HAP-1 (cell line): ENCODE data around the gene S1PR4.
A peak's percentile ranks its signal among the peaks of the same experiment; 100 is the strongest.
"Not testable (repeated sequence)": the region's sequence is repeated elsewhere in the genome, so short reads cannot be mapped to it uniquely, and the experiment has no call there.

Experiments used
- DNase-seq, 2 experiments: peaks; one replicate each; pipeline ENCODE4 v3.0.0-alpha.2; 2016 to 2020; ENCODE audit warnings: low spot score in 2 of 2
- H3K27me3 ChIP-seq: fragments of 250-450 bp; sonication (Bioruptor Pico); 2 replicates; pipeline ENCODE4 v1.5.1; 2020; ENCODE audit warnings: low read depth, mild to moderate bottlenecking, moderate library complexity
- H3K36me3 ChIP-seq: fragments of 250-450 bp; sonication (Bioruptor Pico); replicated peaks from 2 replicates; pipeline ENCODE4 v1.5.1; 2020; ENCODE audit warnings: mild to moderate bottlenecking
- H3K4me1 ChIP-seq: fragments of 250-450 bp; sonication (Bioruptor Pico); 2 replicates; pipeline ENCODE4 v1.5.1; 2020; ENCODE audit warnings: mild to moderate bottlenecking
- H3K4me3 ChIP-seq: fragments of 250-450 bp; sonication (Bioruptor Pico); 2 replicates; pipeline ENCODE4 v1.5.1; 2020; ENCODE audit warnings: mild to moderate bottlenecking, moderate library complexity
- H3K9me3 ChIP-seq: fragments of 250-450 bp; sonication (Bioruptor Pico); 2 replicates; pipeline ENCODE4 v1.5.1; 2020; ENCODE audit warnings: mild to moderate bottlenecking, moderate library complexity
- in situ Hi-C: fragments of 300-500 bp; cut with MboI; formaldehyde crosslinking; loops from 3 replicates; pipeline ENCODE4 v1.14.3; 2020; ENCODE audit warnings: low sequenced_read_pairs, inconsistent platforms, mixed read lengths

S1PR4 gene

DNA sequence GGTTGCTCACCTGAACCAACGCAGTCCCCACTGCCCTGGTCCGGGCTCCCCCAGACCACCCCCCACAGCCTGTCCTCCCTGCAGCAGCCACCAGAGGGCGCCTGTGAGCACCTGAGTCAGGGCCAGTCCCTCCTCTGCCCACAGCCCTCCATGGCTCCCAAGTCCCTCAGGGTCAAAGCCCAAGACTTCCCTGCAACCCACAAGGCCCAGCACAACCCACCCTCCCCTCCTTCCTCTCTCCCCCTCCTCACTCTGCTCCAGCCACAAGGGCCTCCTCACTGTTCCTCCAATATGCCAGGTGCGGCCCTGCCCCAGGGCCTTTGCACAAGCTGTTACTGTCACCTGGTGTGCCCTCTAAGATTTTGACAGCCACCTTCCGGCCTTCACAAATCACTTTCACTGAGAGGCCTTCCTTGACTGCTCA is 31.9 kb upstream of the S1PR4 start:
- DNase-seq: peak in 1 of 2 experiments; percentile 81
- Histone ChIP-seq H3K4me3 (no peak overlapping the region), H3K4me1 (no peaks in the 10 kb centered on the region), H3K27me3 (no peaks in the 10 kb centered on the region), H3K36me3 (no peaks in the 10 kb centered on the region), H3K9me3 (no peaks in the 10 kb centered on the region)
- in situ Hi-C loops: no loop called here

DNA sequence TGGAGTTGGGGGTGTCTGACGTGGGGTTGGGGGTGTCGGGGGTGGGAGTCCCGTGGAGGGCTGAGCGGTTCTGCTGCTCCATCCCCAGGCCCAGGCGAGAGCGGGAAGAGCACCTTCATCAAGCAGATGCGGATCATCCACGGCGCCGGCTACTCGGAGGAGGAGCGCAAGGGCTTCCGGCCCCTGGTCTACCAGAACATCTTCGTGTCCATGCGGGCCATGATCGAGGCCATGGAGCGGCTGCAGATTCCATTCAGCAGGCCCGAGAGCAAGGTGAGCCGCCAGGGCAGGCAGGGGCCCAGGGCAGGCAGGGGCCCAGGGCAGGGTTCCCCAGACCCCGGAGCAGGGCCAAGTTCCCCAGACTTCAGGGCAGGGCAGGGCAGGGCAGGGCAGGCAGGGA is 30.1 kb upstream of the S1PR4 start:
- no peaks in the 10 kb centered on the region for H3K4me1 ChIP-seq
- in situ Hi-C loops: no loop called here
- H3K36me3 ChIP-seq: no peaks in the 10 kb centered on the region
- H3K9me3 ChIP-seq: no peaks in the 10 kb centered on the region
- no peak for DNase-seq
- H3K4me3 ChIP-seq: no peak overlapping the region
- no peaks in the 10 kb centered on the region for H3K27me3 ChIP-seq

DNA sequence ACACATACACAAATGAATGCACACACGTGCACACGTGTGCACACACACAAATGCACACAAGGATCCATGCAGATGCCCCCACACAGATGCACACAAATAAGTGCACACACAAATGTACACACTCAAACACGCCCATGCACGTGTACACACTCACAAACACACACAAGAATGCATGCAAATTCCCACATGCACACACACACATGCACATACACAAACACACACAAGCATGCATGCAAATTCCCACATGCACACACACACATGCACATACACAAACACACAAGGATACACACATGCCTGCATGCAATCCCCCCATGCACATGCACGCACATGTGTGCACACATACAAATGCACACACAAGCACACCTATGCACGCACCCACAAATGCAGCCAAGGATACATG is 29.5 kb upstream of the S1PR4 start:
- Histone ChIP-seq H3K36me3 (no peaks in the 10 kb centered on the region), H3K4me1 (no peaks in the 10 kb centered on the region), H3K4me3 (no peak overlapping the region), H3K27me3 (no peaks in the 10 kb centered on the region), H3K9me3 (no peaks in the 10 kb centered on the region)
- no peak for DNase-seq
- in situ Hi-C loops: no loop called here

DNA sequence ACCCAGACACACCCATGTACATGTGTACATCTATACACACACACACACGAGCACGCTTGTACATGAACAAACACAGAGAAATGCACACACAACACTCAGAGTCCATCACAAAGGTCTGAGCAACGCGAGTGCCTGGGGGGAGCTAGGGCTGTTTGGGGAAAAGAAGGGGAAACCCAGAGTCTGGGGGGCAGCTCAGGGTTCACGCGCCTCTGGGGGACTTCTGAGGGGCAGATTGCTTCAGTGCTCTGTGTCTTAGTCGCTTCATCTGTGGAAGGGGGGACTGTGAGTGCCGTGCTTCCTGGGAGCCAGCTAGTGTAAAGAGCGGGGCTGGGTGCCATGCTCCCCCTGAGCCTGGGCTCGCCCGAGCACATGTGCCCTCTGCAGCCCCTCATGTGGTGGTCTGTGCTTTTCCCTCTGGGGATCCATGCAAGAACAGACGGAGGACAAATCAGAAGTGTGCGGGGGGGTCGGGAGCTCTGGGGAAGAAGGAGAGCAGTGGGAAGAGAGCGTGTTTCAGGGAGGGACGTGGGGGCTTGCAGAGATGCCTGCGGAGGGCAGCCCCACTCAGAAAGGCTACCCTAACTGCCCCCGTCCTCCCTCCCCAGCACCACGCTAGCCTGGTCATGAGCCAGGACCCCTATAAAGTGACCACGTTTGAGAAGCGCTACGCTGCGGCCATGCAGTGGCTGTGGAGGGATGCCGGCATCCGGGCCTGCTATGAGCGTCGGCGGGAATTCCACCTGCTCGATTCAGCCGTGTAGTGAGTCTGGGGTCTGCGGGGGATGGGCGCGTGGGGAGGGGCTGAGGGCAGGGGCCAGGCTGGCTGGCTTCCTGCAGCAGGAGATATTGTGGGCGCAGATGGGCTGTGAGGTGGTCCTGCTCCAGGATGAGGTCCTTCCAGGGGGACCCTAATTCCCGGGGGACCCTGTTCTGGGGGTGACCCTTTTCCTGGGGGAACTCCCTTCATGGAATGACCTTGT is 28.8 kb upstream of the S1PR4 start:
- Histone ChIP-seq H3K4me1 (no peaks in the 10 kb centered on the region), H3K27me3 (no peaks in the 10 kb centered on the region), H3K9me3 (no peaks in the 10 kb centered on the region), H3K4me3 (no peak overlapping the region), H3K36me3 (no peaks in the 10 kb centered on the region)
- no peak for DNase-seq
- in situ Hi-C loops: no loop called here

DNA sequence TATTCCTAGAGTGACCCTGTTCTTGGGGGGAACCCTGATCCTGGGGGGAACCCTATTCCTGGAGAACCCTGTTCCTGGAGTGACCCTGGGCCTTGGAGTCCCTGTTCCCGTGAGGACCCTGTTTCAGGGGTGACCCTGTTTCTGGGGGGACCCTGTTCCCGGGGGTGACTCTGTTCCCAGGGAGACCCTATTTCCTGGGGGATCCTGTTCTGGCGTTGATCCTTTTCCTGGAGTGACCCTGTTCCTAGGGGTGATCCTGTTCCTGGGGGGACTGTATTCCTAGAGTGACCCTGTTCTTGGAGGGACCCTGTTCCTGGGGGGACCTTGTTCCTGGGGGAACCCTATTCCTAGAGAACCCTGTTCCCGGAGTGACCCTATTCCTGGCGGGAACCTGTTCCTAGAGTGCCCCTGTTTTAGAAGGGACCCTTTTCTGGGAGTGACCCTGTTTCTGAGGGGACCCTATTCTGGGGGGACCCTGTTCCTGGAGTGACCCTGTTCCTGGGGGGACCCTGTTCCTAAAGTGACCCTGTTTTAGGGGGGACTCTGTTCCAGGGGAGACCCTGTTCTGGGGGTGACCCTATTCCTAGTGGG is 27.7 kb upstream of the S1PR4 start:
- no peak for DNase-seq
- no peaks in the 10 kb centered on the region for H3K36me3 ChIP-seq
- in situ Hi-C loops: no loop called here
- no peak overlapping the region for H3K4me3 ChIP-seq
- H3K4me1 ChIP-seq: no peaks in the 10 kb centered on the region
- H3K27me3 ChIP-seq: no peaks in the 10 kb centered on the region
- no peaks in the 10 kb centered on the region for H3K9me3 ChIP-seq

DNA sequence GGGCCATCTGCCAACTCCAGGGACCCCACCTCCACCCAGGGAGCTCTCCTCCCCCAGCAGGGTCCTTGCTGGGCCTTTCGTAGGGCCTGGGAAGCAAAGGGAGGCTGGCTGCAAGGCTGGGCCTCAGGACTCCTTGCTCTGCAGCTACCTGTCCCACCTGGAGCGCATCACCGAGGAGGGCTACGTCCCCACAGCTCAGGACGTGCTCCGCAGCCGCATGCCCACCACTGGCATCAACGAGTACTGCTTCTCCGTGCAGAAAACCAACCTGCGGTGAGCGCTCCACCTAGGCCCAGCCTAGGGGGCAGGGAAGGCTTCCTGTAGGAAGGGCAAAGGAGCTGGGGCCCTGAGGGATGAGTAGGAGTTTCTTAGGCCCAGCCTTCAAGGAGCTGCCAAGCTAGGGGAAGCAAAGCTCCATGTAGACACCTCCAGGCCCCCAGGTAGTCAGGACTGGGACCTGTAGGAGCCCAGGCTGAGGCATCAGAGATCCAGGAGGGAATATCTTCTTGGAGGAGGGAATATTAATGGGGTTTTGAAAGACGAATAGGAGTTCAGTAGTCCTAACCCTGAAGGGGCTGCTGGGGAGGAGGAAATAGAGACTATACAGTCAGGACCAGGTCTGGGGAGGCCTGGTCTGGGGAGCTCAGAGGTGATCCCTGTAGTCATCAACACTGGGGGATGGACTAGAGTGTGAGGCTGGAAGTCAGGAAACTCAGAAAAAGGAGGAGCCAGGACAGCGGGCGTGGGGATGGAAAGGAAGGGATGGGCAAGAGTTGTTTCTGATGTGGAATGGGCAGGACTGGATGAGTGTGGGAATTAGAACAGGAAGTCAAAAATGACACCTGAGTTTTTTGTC is 26.8 kb upstream of the S1PR4 start:
- in situ Hi-C loops: no loop called here
- no peak overlapping the region for H3K4me3 ChIP-seq

DNA sequence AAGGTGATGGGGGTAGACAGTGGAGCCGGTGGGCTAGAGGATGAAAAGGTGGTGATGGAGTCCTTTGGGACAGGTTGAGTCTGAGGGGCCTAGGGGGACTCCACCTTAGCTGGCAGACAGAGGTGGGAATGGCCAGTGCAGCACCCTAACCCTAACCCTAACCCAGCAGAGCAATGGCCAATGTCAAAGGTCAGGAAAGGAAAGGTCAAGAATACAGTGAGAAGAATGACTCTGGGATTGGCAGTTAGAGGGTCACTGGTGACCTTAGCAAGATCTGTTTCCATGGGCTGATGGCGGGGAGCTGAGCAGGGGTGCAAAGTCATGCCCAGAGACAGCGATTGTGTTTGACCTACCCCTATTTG is 26.2 kb upstream of the S1PR4 start:
- Histone ChIP-seq H3K4me1 (no peaks in the 10 kb centered on the region), H3K9me3 (no peaks in the 10 kb centered on the region), H3K4me3 (no peak overlapping the region), H3K27me3 (no peaks in the 10 kb centered on the region), H3K36me3 (no peaks in the 10 kb centered on the region)
- in situ Hi-C loops: no loop called here
- no peak for DNase-seq

More for the DNA sequence above, 26.8 kb upstream of the S1PR4 start:
- Histone ChIP-seq H3K36me3 (no peaks in the 10 kb centered on the region), H3K4me1 (no peaks in the 10 kb centered on the region), H3K27me3 (no peaks in the 10 kb centered on the region), H3K9me3 (no peaks in the 10 kb centered on the region)
- DNase-seq: no peak

DNA sequence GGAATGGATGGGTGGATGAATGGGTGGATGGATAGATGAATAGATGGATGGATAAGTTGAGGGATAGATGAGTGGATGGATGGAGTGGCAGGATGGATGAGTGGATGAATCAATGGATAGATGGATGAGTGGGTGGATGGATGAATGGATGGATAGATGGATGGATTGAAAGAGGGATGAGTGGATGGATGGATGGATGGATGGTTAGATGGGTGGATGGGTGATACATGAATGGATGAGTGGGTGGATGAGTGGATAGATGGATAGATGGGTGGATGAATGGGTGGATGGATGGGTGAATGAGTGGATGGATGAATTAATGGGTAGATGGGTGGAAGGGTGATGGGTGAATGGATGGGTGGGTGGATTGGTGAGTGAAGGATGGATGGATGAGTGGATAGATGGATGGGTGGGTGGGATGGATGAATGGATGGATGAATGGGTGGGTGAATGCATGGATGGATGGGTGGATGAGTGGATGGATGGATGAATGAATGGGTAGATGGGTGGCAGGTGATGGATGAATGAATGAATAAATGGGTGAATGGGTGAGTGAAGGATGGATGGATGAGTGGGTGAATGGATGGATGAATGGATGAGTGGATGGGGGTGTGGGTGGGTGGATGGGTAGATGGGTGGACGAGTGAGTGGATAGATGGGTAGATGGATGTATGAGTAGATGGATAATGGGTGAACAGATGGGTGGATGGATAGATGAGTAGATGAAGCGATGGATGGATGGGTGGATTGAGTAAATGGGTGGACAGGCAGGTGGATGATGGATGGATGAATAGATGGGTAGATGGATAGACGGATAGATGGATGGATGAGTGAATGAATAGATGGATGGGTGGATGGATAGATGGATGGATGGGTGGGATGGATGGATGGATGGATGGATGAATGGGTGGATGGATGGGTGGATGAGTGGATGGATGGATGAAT is 25.0 kb upstream of the S1PR4 start:
- no peaks in the 10 kb centered on the region for H3K36me3 ChIP-seq

DNA sequence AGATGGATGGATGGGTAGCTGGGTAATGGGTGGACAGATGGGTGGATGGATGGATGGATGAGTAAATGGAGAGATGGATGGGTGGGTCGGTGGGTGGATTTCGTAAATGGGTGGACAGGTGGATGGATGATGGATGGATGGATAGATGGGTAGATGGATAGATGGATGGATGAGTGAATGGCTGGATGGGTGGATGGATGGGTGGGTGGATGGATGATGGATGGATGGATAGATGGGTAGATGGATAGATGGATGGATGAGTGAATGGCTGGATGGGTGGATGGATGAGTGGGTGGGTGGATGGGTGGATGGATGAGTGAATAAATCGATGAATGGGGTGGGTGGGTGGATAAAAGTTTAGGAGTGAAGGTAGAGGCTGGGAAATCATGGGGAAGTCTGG is 24.1 kb upstream of the S1PR4 start:
- H3K36me3 ChIP-seq, H3K4me3 ChIP-seq: not testable (repeated sequence)

More for the DNA sequence above, 25.0 kb upstream of the S1PR4 start:
- H3K4me3 ChIP-seq: no peak overlapping the region
- H3K9me3 ChIP-seq: no peaks in the 10 kb centered on the region
- no peak for DNase-seq
- no peaks in the 10 kb centered on the region for H3K27me3 ChIP-seq
- in situ Hi-C loops: no loop called here
- H3K4me1 ChIP-seq: no peaks in the 10 kb centered on the region

DNA sequence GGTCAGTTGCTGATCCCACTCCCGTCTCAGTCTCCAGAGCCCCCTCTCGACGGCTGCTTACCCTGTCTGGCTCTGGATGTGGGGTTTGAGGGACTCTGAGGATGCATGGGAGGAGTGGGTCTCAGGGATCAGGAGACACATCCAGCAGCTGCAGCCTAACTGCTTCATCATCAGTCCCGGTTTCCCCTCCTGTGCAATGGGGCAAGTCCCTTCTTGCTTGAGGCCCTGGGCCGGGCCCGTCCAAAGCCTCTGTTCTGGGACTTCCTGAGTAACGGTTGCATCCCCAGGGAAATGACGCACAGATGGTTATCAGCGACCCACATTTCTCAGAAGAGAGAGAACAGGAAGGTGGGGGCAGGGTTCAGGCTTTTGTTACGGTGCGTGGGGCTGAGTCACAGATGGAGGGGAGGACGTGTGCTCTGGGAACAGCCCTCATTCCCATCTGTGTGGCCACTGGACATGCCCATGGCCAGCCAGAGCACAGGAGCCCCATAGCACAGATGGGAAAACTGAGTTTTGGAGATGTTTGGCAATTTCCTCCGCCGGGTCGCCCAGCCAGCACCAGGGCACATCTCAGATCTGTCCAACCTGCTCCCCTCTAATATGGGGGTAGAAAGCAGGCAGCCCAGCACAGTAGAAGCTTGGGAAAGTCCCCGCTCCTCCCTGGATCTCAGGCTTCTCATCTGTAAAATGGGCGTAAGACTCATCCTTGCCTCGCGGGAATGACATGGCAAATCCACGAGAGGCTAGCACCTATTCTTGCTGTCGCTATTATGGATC is 23.4 kb upstream of the S1PR4 start:
- Histone ChIP-seq H3K9me3 (no peaks in the 10 kb centered on the region), H3K27me3 (no peaks in the 10 kb centered on the region), H3K4me3 (no peak overlapping the region), H3K4me1 (peaks cover 3% of the 10 kb centered on the region; the same call in 1 of the 2 replicates), H3K36me3 (no peaks in the 10 kb centered on the region)
- in situ Hi-C loops: no loop called here
- peak in 1 of 2 experiments; percentile 58 for DNase-seq

More for the DNA sequence above, 24.1 kb upstream of the S1PR4 start:
- H3K27me3 ChIP-seq, H3K9me3 ChIP-seq, DNase-seq, H3K4me1 ChIP-seq, in situ Hi-C loops: not testable (repeated sequence)

DNA sequence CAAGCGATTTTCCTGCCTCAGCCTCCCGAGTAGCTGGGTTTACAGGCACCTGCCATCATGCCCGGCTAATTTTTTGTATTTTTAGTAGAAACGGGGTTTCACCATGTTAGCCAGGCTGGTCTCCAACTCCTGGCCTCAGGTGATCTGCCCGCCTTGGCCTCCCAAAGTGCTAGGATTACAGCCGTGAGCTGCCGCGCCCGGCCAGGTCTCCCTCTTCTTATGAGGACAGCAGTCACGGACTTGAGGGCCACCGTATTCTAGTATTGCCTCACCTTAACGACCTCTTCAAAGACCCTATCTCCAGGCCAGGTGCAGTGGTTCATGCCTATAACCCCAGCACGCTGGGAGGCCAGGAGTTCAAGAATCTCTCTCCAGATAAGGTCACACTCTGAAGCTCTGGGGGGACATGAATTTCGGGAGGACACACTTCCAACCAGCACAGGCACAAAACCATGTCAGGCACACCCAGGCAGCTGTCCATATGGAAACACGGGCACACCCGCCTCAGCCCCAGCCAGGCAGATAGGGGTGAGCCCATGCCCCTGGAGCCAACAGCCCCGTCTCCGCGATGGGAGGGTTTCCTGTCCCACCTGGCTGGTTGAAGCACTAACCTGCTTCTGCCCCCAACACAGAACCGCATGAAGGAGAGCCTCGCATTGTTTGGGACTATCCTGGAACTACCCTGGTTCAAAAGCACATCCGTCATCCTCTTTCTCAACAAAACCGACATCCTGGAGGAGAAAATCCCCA is 21.3 kb upstream of the S1PR4 start:
- DNase-seq: no peak
- Histone ChIP-seq H3K27me3 (no peaks in the 10 kb centered on the region), H3K9me3 (no peaks in the 10 kb centered on the region), H3K4me1 (peaks cover 3% of the 10 kb centered on the region; the same call in 1 of the 2 replicates), H3K4me3 (no peak overlapping the region), H3K36me3 (no peaks in the 10 kb centered on the region)
- in situ Hi-C loops: no loop called here

DNA sequence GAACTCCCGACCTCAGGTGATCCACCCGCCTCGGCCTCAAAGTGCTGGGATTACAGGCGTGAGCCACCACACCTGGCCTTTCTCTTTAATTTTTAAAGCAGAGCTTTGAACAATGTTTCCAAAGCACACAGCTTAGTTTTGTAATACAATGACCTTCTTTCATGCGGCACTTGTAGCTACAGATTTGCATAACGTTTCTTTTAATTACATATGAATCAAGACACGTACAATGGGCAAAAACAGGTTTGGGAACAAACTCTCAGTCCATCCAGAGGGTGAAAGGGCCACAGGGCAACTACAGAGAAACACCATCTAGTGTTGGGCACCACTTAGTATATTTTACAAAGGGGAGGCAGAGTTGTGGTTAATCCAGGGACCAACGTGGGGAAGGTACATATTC is 19.0 kb upstream of the S1PR4 start:
- DNase-seq: peak; percentile 42 to 64
- peaks cover 3% of the 10 kb centered on the region; the same call in 1 of the 2 replicates for H3K4me1 ChIP-seq
- H3K36me3 ChIP-seq: no peaks in the 10 kb centered on the region
- no peaks in the 10 kb centered on the region for H3K9me3 ChIP-seq
- H3K27me3 ChIP-seq: no peaks in the 10 kb centered on the region
- no peak overlapping the region for H3K4me3 ChIP-seq
- in situ Hi-C loops: no loop called here
